ENCODE measurements around the gene GULP1.

DNA sequence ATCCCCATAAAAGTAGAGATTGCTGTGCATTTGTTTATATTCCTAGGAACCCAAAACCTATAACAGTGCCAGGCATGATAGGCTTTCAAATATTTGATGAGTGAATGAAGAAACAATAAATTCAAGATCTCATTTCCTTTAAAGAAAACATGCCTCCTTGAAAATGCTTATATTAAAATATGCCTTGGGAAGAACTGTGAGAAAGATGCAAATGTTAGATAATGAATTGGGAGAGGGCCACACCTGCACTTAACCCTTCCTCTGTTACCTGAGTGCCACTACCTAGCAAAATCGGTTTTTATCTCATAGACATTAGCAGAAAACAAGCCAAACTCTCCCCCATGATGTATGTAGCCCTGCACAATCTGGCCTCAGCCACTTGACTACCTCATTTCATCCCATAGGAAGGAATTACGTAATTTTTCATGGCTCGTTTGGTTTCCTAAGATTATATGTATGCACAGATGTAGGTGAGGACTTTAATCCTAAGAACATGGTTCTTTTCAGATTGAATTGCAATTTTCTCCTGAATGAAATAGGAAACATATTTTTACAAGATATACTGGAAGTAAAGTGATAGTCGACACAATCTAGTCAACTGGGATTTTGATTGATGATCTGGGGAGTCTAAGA lies 25.2 kb downstream of the GULP1 start:
- no peak for TF ChIP-seq REST (IDR thresholded peaks at IDR 0.05; ENCODE audit: low read depth)
- no peak for TF ChIP-seq RAD21 (IDR thresholded peaks at IDR 0.05; ENCODE audit: low read depth)
- TF ChIP-seq EZH2phosphoT487 (IDR thresholded peaks at IDR 0.05; ENCODE audit: borderline replicate concordance), result no peak
- no peak for TF ChIP-seq POLR2A (IDR thresholded peaks at IDR 0.05; ENCODE audit: borderline replicate concordance, extremely low read depth, insufficient read depth, insufficient read length)
- TF ChIP-seq YY1 (IDR thresholded peaks at IDR 0.05; ENCODE audit: extremely low read depth, insufficient replicate concordance, low read depth, low read length), result no peak
- TF ChIP-seq, protein P1, sequence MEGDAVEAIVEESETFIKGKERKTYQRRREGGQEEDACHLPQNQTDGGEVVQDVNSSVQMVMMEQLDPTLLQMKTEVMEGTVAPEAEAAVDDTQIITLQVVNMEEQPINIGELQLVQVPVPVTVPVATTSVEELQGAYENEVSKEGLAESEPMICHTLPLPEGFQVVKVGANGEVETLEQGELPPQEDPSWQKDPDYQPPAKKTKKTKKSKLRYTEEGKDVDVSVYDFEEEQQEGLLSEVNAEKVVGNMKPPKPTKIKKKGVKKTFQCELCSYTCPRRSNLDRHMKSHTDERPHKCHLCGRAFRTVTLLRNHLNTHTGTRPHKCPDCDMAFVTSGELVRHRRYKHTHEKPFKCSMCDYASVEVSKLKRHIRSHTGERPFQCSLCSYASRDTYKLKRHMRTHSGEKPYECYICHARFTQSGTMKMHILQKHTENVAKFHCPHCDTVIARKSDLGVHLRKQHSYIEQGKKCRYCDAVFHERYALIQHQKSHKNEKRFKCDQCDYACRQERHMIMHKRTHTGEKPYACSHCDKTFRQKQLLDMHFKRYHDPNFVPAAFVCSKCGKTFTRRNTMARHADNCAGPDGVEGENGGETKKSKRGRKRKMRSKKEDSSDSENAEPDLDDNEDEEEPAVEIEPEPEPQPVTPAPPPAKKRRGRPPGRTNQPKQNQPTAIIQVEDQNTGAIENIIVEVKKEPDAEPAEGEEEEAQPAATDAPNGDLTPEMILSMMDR (IDR thresholded peaks at IDR 0.05 in 2 of 3, conservative IDR thresholded peaks at IDR 0.05 in 1 of 3; ENCODE audit: borderline replicate concordance in 1 of 3, insufficient read depth in 1 of 3, low read depth in 2 of 3, low read length in 2 of 3), result no peak
- TF ChIP-seq SP1 (IDR thresholded peaks at IDR 0.05; ENCODE audit: low read depth), result no peak
- TF ChIP-seq POLR2AphosphoS5 (IDR thresholded peaks at IDR 0.05; ENCODE audit: low read depth, low read length), result no peak
- TF ChIP-seq, protein P2, sequence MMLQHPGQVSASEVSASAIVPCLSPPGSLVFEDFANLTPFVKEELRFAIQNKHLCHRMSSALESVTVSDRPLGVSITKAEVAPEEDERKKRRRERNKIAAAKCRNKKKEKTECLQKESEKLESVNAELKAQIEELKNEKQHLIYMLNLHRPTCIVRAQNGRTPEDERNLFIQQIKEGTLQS (IDR thresholded peaks at IDR 0.05), result no peak
- no peak for TF ChIP-seq EZH2 (IDR thresholded peaks at IDR 0.05)
- no peak for TF ChIP-seq ZFX (IDR thresholded peaks at IDR 0.05)
- no peak for TF ChIP-seq CBX3 (IDR thresholded peaks at IDR 0.05; ENCODE audit: low read depth)
- no peak for TF ChIP-seq ZNF274 (IDR thresholded peaks at IDR 0.05; ENCODE audit: low read depth, low read length)
- no peak for TF ChIP-seq SRF (IDR thresholded peaks at IDR 0.05; ENCODE audit: low read depth)
